Measurements from ENCODE around the gene PAQR4. TPM values are rescaled to one million over a fixed set of nuclear protein-coding genes. Genes with fewer than 3 reads are reported as not detected.

PAQR4 gene
- total and polyA plus RNA-seq, 4 donors, result 4.0 to 21.3 (median 13.1) TPM

GRCh38 chr16:2976673-2977072 is 7.5 kb downstream of the PAQR4 start:
- H3K9ac ChIP-seq (ENCODE audit: insufficient read depth in 1 of 2, low read length in 2 of 2), result no peak overlapping the region
- H3K9me3 ChIP-seq (ENCODE audit: control insufficient read depth in 4 of 4, insufficient read depth in 3 of 4, low read length in 3 of 4), result no peaks in the 10 kb centered on the region
- H3K27me3 ChIP-seq (ENCODE audit: control insufficient read depth in 3 of 3, insufficient read depth in 3 of 3, low read length in 2 of 3), result no peaks in the 10 kb centered on the region
- H3K27ac ChIP-seq (ENCODE audit: low read depth in 1 of 2, low read length in 1 of 2), result no peak overlapping the region
- H3K4me3 ChIP-seq, result no peak overlapping the region
- H3K4me1 ChIP-seq (ENCODE audit: control insufficient read depth in 5 of 5, insufficient read depth in 5 of 5, low read length in 5 of 5), result peaks cover 0 to 45% (median 5%) of the 10 kb centered on the region in 5 donors
- TF ChIP-seq, protein P1, sequence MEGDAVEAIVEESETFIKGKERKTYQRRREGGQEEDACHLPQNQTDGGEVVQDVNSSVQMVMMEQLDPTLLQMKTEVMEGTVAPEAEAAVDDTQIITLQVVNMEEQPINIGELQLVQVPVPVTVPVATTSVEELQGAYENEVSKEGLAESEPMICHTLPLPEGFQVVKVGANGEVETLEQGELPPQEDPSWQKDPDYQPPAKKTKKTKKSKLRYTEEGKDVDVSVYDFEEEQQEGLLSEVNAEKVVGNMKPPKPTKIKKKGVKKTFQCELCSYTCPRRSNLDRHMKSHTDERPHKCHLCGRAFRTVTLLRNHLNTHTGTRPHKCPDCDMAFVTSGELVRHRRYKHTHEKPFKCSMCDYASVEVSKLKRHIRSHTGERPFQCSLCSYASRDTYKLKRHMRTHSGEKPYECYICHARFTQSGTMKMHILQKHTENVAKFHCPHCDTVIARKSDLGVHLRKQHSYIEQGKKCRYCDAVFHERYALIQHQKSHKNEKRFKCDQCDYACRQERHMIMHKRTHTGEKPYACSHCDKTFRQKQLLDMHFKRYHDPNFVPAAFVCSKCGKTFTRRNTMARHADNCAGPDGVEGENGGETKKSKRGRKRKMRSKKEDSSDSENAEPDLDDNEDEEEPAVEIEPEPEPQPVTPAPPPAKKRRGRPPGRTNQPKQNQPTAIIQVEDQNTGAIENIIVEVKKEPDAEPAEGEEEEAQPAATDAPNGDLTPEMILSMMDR (IDR thresholded peaks at IDR 0.05; ENCODE audit: control extremely low read depth, extremely low read depth), result no peak
- WGBS, 2 donors, result 95% methylated on average over 15 of the region's 15 CpGs
- H3K36me3 ChIP-seq (ENCODE audit: control insufficient read depth in 4 of 4, insufficient read depth in 4 of 4, low read length in 4 of 4), result no peaks in the 10 kb centered on the region
- no peak for DNase-seq
- ATAC-seq (ENCODE audit: insufficient read depth, low FRiP score), result no peak

DNA sequence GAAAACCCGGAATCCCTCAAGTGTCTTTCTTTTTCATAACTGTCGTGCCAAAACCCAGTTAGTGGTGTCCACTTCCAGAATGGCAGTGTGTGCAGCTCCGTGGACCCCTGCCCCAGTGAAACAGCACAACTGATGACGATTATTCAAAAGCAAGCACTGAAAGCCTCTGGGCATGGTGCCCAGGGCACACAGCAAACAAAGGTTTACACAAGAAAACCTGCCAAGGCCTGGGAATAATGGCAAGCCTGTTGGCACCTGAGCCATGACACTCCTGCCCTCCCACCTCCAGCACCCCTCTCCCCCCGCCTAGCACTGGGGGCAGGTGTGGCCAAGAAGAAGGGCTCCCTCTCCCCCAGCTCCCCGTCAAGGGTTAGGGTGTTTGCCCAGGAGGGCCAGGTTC is 8.3 kb downstream of the PAQR4 start:
- Histone ChIP-seq H3K27ac (ENCODE audit: low read depth in 1 of 2, low read length in 1 of 2) (no peak overlapping the region), H3K9me3 (ENCODE audit: control insufficient read depth in 4 of 4, insufficient read depth in 3 of 4, low read length in 3 of 4) (no peaks in the 10 kb centered on the region), H3K27me3 (ENCODE audit: control insufficient read depth in 3 of 3, insufficient read depth in 3 of 3, low read length in 2 of 3) (no peaks in the 10 kb centered on the region), H3K9ac (ENCODE audit: insufficient read depth in 1 of 2, low read length in 2 of 2) (no peak overlapping the region), H3K4me1 (ENCODE audit: control insufficient read depth in 5 of 5, insufficient read depth in 5 of 5, low read length in 5 of 5) (peaks cover 0 to 41% (median 5%) of the 10 kb centered on the region in 5 donors), H3K36me3 (ENCODE audit: control insufficient read depth in 4 of 4, insufficient read depth in 4 of 4, low read length in 4 of 4) (no peaks in the 10 kb centered on the region), H3K4me3 (no peak overlapping the region)
- TF ChIP-seq, protein P1 (IDR thresholded peaks at IDR 0.05; ENCODE audit: control extremely low read depth, extremely low read depth), result no peak
- peak in 2 of 3 donors; percentile 54 to 77 for DNase-seq
- WGBS, 2 donors, result 70 to 81% methylated on average over 6 of the region's 6 CpGs
- no peak for ATAC-seq (ENCODE audit: insufficient read depth, low FRiP score)

DNA sequence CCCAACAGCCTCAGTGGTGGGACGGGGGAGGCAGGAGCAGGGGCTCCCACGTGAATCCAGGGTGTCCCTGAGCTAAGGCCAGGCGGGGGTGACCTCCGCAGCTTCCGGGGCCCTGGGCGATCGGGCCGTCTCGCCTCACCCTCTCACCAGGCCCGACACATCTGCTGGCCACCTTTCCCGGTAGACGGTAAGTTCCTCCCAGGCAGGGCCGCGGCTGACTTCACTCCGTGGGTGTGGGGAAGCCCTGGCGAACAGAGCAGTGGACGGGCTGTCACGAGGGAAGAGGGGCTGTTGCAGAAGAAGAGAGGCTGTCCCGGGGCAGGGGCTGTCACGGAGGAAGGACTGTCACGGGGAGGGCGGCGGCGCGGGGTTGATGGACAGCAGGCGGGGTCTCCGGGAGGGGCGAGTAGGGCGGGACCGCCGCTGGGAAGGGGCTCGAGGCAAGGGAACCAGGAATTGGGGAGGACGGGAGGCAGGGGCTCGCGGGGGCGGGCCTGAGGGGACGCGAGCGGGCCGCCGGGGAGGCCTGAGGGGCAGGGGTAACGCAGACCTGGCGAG is 10.6 kb downstream of the PAQR4 start:
- DNase-seq (no peak), ATAC-seq (ENCODE audit: insufficient read depth, low FRiP score) (no peak)
- Histone ChIP-seq H3K9me3 (ENCODE audit: control insufficient read depth in 4 of 4, insufficient read depth in 3 of 4, low read length in 3 of 4) (no peaks in the 10 kb centered on the region), H3K4me1 (ENCODE audit: control insufficient read depth in 5 of 5, insufficient read depth in 5 of 5, low read length in 5 of 5) (peaks cover 0 to 24% (median 7%) of the 10 kb centered on the region in 5 donors), H3K4me3 (peak overlapping the region; percentile 42), H3K36me3 (ENCODE audit: control insufficient read depth in 4 of 4, insufficient read depth in 4 of 4, low read length in 4 of 4) (no peaks in the 10 kb centered on the region), H3K27ac (ENCODE audit: low read depth in 1 of 2, low read length in 1 of 2) (no peak overlapping the region), H3K9ac (ENCODE audit: insufficient read depth in 1 of 2, low read length in 2 of 2) (no peak overlapping the region), H3K27me3 (ENCODE audit: control insufficient read depth in 3 of 3, insufficient read depth in 3 of 3, low read length in 2 of 3) (no peaks in the 10 kb centered on the region)
- WGBS, 2 donors, result 6 to 9% methylated on average over 36 to 43 of the region's 43 CpGs
- TF ChIP-seq, protein P1 (IDR thresholded peaks at IDR 0.05; ENCODE audit: control extremely low read depth, extremely low read depth), result no peak
